MM.1S (cell line): Measurements from ENCODE around the gene MICAL2.

Experiments used
- EZH2 ChIP-seq: fragments of 300-600 bp; sonication (generic); optimal IDR thresholded peaks from 2 replicates; pipeline ENCODE3; 2017; ENCODE audit warnings: low read depth, mild to moderate bottlenecking, antibody characterized with exemption, low read length, mixed read lengths
- EZH2phosphoT487 ChIP-seq: fragments of 300-600 bp; sonication (generic); IDR thresholded peaks from 2 replicates; pipeline ENCODE4 v1.6.1; 2018; ENCODE audit warnings: antibody characterized with exemption, low read length
- TF ChIP-seq, protein P1 (sequence below): fragments of 300-600 bp; sonication (generic); IDR thresholded peaks from 2 replicates; pipeline ENCODE4 v1.5.1; 2016; ENCODE audit warnings: antibody characterized with exemption, low read length, mixed read lengths

DNA sequence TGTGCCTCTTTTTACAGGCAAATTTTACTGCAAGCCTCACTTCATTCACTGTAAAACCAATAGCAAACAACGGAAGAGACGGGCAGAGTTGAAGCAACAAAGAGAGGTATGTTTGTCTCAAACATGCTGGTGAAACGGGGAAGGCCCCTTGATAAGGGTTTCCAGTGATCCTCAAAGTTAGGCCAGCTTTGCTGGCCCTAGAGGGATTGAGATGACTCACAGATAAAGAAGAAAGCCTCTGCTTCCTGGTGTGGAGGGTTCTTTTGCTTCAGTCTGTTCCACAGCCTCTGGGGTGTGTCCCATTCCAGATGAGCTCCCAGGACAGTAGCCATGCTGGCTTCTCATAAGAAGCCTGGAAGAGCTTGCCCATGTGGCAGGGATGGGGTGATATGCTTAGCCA is 148.1 kb downstream of the MICAL2 start:
- TF ChIP-seq, protein P1, sequence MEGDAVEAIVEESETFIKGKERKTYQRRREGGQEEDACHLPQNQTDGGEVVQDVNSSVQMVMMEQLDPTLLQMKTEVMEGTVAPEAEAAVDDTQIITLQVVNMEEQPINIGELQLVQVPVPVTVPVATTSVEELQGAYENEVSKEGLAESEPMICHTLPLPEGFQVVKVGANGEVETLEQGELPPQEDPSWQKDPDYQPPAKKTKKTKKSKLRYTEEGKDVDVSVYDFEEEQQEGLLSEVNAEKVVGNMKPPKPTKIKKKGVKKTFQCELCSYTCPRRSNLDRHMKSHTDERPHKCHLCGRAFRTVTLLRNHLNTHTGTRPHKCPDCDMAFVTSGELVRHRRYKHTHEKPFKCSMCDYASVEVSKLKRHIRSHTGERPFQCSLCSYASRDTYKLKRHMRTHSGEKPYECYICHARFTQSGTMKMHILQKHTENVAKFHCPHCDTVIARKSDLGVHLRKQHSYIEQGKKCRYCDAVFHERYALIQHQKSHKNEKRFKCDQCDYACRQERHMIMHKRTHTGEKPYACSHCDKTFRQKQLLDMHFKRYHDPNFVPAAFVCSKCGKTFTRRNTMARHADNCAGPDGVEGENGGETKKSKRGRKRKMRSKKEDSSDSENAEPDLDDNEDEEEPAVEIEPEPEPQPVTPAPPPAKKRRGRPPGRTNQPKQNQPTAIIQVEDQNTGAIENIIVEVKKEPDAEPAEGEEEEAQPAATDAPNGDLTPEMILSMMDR, result no peak
- no peak for TF ChIP-seq EZH2
- no peak for TF ChIP-seq EZH2phosphoT487
